NT2/D1 (cell line): ENCODE measurements around the gene AIG1.
"Not testable (repeated sequence)": the region's sequence is repeated elsewhere in the genome, so short reads cannot be mapped to it uniquely, and the experiment has no call there.

ENCODE experiments used
- DNase-seq: peaks from one replicate; pipeline ENCODE4 v3.0.0-alpha.2; 2011; ENCODE audit warnings: low read depth, low spot score
- H3K27me3 ChIP-seq: 2 replicates; pipeline ENCODE4 v1.6.0; 2011; ENCODE audit warnings: mild to moderate bottlenecking; ENCODE audit not compliant: insufficient read length, insufficient read depth
- H3K36me3 ChIP-seq: 2 replicates; pipeline ENCODE4 v1.6.1; 2011; ENCODE audit warnings: mild to moderate bottlenecking, low read length, mixed read lengths; ENCODE audit not compliant: insufficient read depth, insufficient read length
- H3K4me1 ChIP-seq: 2 replicates; pipeline ENCODE4 v1.5.1; 2011; ENCODE audit not compliant: insufficient read depth, insufficient read length
- H3K4me3 ChIP-seq: 2 replicates; pipeline ENCODE4 v1.5.1; 2011; ENCODE audit warnings: low read depth; ENCODE audit not compliant: insufficient read length
- H3K9ac ChIP-seq: 2 replicates; pipeline ENCODE4 v1.6.0; 2011; ENCODE audit warnings: low read depth; ENCODE audit not compliant: insufficient read length
- H3K9me3 ChIP-seq: 2 replicates; pipeline ENCODE4 v1.5.1; 2011; ENCODE audit warnings: mild to moderate bottlenecking, low read length; ENCODE audit not compliant: insufficient read depth
- SUZ12 ChIP-seq: IDR thresholded peaks from 2 replicates; pipeline ENCODE4 v1.6.1; 2011; ENCODE audit not compliant: insufficient read length, insufficient read depth; ENCODE audit errors: extremely low read depth
- YY1 ChIP-seq: IDR thresholded peaks from 2 replicates; pipeline ENCODE4 v1.6.1; 2011; ENCODE audit not compliant: insufficient read length, insufficient read depth
- ZNF274 ChIP-seq: IDR thresholded peaks from 2 replicates; pipeline ENCODE4 v1.6.1; 2011; ENCODE audit warnings: mild to moderate bottlenecking, low read depth, low read length

The AIG1 gene

DNA sequence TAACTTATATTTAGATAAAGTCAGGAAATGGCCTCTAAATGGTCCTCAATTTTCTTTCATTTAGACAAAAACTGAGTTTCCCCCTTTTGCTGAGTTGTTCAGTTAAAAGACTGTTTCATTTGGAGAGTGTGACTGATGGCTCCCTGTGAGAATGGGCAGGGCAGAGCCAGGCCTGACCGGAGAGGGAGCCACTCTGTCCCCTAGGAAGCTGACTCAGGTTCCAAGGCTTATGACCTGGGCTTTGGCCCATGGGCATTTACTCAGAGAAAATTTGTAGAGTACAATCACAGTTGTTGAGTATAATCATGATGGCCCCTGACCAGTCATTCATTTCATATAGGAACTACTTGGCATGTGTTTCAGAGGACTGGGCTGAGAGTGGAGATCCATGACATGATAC, 37.0 kb upstream of the AIG1 start:
- Histone ChIP-seq H3K4me3 (no peak overlapping the region), H3K4me1 (no peaks in the 10 kb centered on the region), H3K27me3 (no peaks in the 10 kb centered on the region), H3K9me3 (no peaks in the 10 kb centered on the region), H3K9ac (no peak overlapping the region), H3K36me3 (no peaks in the 10 kb centered on the region)
- no peak for DNase-seq
- TF ChIP-seq SUZ12 = no peak
- no peak for TF ChIP-seq ZNF274
- no peak for TF ChIP-seq YY1

DNA sequence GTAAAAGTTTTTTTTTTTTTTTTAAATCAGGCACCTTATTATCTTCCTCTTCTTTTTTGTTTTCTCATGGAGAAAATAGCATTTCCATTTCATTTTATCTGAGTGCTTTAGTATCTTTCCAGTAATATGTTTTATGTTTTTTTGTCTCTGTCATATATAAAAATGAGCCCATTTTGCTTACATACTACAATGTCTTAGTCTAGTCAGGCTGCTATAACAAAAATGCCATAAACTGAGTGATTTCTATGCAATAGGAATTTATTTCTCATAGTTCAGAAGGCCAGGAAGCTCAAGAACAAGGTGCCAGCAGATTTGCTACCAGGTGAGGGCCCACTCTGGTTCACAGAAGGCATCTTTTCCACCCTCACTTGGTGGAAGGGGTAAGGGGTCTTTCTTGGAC, 35.7 kb upstream of the AIG1 start:
- Histone ChIP-seq H3K9ac (no peak overlapping the region), H3K4me3 (no peak overlapping the region), H3K27me3 (no peaks in the 10 kb centered on the region), H3K4me1 (no peaks in the 10 kb centered on the region), H3K36me3 (no peaks in the 10 kb centered on the region), H3K9me3 (no peaks in the 10 kb centered on the region)
- TF ChIP-seq ZNF274 = no peak
- TF ChIP-seq SUZ12 = no peak
- no peak for TF ChIP-seq YY1
- DNase-seq = no peak

DNA sequence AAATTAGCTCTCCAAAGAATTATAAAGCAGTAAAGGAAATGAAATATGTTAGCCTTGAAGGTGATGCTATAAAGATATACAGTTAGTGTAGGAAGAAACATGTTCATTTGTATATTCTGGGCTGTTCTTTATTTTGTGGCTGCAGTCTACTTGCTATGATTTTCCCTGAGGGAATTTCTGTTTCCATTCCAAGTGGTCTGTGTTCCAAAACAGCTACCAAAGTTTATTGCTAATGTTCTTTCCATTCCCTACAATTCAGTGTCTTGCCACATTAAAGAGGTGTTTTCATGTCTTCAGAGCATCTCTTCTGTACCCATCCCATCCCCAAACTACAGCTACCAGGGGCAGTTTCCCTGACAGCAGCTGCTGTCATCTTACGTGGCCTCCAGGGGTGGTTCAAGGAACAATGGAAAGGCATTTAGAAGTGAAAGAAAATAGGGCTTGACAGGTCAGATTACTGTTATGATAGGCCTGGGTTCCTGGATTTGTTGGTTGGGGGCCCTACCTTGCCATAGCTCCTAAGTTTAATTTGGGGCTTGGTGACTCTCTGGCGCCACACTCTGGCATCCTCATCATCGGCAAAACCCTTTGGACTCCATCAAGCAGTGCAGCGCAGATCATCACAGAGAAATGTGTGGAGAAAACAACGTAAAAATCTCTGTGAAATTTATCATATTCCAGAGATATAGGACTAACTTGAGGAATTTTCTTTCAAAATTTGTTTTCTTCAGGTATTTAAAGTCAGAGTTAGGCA, 33.8 kb upstream of the AIG1 start:
- Histone ChIP-seq H3K9ac (no peak overlapping the region), H3K9me3 (no peaks in the 10 kb centered on the region), H3K4me3 (no peak overlapping the region), H3K36me3 (no peaks in the 10 kb centered on the region), H3K4me1 (no peaks in the 10 kb centered on the region), H3K27me3 (no peaks in the 10 kb centered on the region)
- DNase-seq = peak; percentile 27
- TF ChIP-seq YY1 (no peak), SUZ12 (no peak), ZNF274 (no peak)

DNA sequence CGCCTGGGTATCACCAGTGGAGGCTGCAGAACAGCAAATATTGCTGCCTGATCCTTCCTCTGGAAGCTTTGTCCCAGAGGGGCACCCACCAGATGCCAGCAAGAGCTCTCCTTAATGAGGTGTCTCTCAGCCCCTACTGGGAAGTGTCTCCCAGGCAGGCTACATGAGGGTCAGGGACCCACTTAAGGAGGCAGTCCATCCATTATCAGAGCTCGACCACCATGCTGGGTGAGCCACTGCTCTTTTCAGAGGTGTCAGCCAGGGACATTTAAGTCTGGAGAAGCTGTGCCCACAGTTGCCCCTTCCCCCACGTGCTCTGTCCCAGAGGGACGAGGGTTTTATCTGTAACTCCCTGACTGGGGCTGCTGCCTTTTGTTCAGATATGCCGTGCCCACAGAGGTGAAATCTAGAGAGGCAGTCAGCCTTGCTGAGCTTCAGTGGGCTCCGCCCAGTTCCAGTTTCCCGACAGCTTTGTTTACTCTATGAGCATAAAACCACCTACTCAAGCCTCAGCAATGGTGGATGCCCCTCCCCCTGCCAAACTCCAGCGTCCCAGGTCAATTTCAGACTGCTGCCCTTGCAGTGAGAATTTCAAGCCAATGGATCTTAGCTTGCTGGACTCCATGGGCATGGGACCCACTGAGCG, 25.9 kb upstream of the AIG1 start:
- no peak overlapping the region for H3K9ac ChIP-seq
- no peak overlapping the region for H3K4me3 ChIP-seq
- H3K9me3 ChIP-seq = no peaks in the 10 kb centered on the region
- no peak for DNase-seq
- H3K36me3 ChIP-seq = no peaks in the 10 kb centered on the region
- TF ChIP-seq ZNF274 (no peak), SUZ12 (no peak), YY1 (no peak)
- H3K4me1 ChIP-seq = no peaks in the 10 kb centered on the region
- H3K27me3 ChIP-seq = no peaks in the 10 kb centered on the region

DNA sequence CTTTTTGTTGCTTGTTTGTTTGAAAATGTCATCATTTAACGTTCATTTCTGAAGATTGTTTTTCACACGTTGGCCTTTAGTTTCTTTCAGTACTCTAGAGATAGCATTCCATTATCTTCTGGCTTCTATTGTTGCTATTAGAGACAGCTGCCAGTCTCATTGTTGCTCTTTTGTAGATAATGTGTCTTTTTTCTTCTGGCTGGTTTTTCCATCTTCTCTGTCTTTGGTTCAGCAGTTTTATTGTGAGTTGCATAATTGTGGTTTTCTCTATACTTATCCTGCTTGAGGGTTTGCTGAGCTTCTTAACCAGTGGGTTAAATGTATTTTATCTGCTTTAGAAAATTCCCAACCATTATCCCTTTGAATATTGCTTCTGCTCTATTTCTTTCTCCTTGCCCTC, 23.2 kb upstream of the AIG1 start:
- no peak overlapping the region for H3K9ac ChIP-seq
- H3K4me3 ChIP-seq = no peak overlapping the region
- H3K9me3 ChIP-seq = no peaks in the 10 kb centered on the region
- H3K36me3 ChIP-seq = no peaks in the 10 kb centered on the region
- H3K27me3 ChIP-seq = no peaks in the 10 kb centered on the region
- DNase-seq = no peak
- no peak for TF ChIP-seq ZNF274
- TF ChIP-seq SUZ12 = no peak
- no peak for TF ChIP-seq YY1
- H3K4me1 ChIP-seq = no peaks in the 10 kb centered on the region

DNA sequence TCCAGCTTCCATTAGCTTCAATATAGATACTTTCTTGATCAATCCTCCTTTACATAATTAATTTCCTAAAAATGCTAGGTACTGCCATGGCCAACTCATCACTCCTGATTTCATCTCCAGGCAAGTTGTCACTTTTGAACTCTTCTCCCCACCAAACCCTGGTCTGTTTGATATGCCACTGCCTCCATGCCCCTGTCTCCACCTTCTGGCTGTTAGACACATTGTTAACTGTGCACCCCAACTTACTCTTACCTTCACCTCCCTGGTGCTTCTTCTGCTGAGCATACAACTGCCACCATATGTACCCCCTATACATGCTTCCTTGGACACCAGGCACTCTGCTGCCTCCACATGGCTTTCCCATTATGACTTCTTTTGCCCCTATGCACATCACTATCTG, 21.9 kb upstream of the AIG1 start:
- H3K9ac ChIP-seq = no peak overlapping the region
- no peak for TF ChIP-seq ZNF274
- H3K36me3 ChIP-seq = no peaks in the 10 kb centered on the region
- no peaks in the 10 kb centered on the region for H3K9me3 ChIP-seq
- DNase-seq = no peak
- no peaks in the 10 kb centered on the region for H3K27me3 ChIP-seq
- H3K4me3 ChIP-seq = no peak overlapping the region
- H3K4me1 ChIP-seq = no peaks in the 10 kb centered on the region

DNA sequence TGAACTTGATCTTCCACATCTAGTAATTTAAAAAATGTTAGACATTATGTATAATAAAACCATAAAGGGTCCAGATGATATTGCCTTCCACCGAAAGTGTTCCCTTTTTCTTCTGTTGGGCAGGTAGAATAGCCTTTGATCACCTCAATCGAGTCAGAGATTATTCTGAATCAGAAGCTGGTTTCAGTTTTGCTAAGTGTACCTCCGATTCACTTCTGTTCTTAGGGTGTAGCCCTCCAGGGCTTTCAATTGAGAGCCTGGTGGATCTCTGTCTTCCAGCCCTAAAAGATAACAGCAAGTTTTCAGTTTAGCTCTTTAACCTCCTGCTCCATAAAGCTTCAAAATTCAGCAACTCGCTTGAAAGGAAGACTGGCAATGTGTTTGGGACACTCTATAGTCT, 21.1 kb upstream of the AIG1 start:
- H3K4me1 ChIP-seq = no peaks in the 10 kb centered on the region
- no peaks in the 10 kb centered on the region for H3K9me3 ChIP-seq
- H3K27me3 ChIP-seq = no peaks in the 10 kb centered on the region
- TF ChIP-seq SUZ12 (no peak), ZNF274 (no peak), YY1 (no peak)
- DNase-seq = no peak
- no peak overlapping the region for H3K4me3 ChIP-seq
- no peaks in the 10 kb centered on the region for H3K36me3 ChIP-seq
- no peak overlapping the region for H3K9ac ChIP-seq

DNA sequence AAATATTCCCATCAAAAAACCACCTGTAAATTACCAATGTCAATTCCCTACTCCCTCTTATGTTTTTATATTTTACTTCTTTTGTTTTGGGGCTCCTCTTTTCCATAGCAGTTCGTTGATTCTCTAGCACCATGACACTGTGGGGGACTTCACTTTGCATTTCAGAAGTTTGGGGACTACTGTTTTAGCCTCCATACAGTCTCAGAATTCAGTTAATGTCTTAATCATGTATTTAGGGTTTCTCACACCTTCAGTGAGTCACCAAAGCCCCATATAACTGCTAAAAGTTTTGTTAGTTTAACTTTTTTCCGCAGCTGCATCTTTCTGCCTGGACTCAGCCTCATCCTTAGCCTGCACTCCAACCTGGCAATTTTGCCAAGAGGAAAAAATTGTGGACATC, 20.7 kb upstream of the AIG1 start:
- Histone ChIP-seq H3K4me3 (no peak overlapping the region), H3K36me3 (no peaks in the 10 kb centered on the region), H3K9ac (no peak overlapping the region), H3K4me1 (no peaks in the 10 kb centered on the region), H3K27me3 (no peaks in the 10 kb centered on the region), H3K9me3 (no peaks in the 10 kb centered on the region)
- no peak for DNase-seq
- no peak for TF ChIP-seq ZNF274
- no peak for TF ChIP-seq SUZ12
- no peak for TF ChIP-seq YY1

DNA sequence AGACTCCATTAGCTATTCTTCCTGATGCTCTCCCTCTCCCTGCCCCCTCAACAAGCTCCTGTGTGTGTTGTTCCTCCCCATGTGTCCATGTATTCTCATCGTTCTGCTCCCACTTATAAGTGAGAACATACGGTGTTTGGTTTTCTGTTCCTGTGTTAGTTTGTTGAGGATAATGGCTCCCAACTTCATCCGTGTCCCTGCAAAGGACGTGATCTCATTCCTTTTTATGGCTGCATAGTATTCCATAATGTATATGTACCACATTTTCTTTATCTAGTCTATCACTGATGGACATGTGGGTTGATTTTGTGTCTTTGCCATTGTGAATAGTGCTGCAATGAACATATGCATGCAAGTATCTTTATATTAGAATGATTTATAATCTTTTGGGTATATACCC, 16.3 kb upstream of the AIG1 start:
- H3K9ac ChIP-seq, H3K4me1 ChIP-seq, H3K9me3 ChIP-seq, H3K4me3 ChIP-seq, H3K36me3 ChIP-seq, DNase-seq, H3K27me3 ChIP-seq: not testable (repeated sequence)
